NCI-H146 treated with DMSO at 0.1 percent for 48 hours (cell line): Measurements from ENCODE around the gene CSTF2T.
"Not testable (repeated sequence)": the region's sequence is repeated elsewhere in the genome, so short reads cannot be mapped to it uniquely, and the experiment has no call there.

Experiments used
- DNase-seq: peaks from one replicate; lab custom pipeline; 2025; ENCODE audit not compliant: unreplicated experiment; lab: John Stamatoyannopoulos, UW

Gene CSTF2T

DNA sequence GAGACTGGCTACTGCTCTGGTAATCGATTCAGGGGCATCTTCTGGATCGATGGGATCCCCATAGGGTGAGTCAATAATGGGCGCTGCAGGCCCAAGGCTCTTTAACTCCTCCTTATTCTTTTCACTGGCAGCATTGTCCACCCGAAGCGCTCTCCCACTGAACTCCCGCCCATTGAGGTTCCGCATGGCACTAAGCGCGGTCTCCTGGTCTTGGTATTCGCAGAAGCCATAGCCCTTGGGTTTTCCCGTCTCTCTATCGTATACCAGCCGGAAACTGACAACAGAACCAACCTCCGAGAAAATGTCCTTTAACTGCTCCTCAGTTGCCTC, 285 bp downstream of the CSTF2T start:
- DNase-seq, result peak; percentile 69

DNA sequence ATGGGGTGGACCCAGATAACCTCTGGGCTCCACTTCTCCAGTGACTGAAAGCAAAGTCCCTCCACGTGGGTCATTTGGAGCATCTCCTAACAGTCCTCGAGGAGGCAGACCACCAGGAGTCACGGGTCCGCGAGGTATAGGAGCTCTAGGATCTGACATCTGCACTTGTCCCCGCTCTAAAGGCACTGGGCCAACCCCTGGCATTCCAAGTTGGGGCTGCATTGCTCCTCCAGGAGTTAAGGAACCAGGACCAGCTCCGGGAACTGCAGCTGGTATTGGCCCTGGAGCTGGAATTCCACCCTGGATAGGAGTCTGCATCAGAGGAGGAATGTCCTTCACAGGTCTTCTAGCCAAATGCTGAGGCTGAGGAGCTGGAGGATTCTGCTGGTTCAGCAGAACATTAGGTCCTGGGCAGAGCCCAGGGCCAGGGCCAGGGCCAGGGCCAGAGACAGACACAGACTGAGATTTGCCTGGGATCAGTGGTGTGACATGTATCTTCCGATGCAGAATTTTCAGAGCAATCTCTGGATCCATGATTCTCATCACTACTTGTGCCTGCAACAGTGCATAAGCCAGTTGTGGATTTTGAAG, 827 bp downstream of the CSTF2T start:
- DNase-seq, result no peak

DNA sequence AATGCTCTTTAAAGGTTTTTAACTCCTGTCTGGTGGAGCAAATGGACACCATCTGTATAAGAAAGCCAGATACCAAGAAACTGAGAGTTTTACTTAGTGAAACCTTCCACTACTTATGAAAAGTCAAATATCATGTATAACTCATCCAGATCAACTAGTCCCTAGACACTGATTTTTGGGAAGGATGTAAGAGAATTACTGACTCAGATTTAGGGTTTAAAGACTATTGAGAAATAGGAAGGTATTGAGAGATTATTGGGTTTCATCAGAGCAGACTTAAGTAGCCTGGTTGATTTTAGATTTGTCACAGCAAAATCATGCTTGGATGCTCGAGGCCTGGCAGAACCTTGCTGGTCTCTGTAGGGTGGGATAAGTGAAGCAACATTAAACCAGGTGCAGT, 3.1 kb downstream of the CSTF2T start:
- DNase-seq, result no peak

DNA sequence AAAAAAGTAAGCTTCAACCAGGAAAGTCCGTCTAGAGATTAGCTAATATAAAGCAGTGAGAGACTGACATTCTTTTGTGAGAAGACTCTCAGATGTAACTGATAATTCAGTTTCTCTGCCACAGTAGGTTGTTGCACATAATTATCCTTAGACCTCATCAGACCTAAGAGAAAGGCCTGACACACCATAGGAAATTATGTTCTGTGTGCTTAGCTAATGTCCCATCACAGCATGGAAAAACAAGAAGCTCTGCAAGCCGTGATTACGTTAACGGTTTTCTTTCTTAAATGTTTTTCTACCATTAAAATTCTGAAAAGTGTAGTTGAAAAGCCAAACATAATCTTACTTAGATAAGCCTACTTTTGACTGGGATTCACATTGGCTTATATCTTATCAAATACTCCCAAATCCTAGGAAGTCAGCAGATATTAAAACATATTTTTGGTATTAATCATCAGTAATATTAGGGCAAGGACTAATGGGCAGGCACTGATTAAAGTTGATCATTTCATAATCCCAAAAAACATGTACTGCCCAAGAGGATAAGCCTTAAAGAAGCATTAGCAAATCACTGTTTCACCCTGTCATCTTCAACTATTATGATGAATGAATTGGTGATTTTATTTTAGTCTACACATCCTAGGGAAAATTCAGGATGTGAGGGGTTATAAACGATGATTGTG, 5.2 kb downstream of the CSTF2T start:
- DNase-seq, result no peak

DNA sequence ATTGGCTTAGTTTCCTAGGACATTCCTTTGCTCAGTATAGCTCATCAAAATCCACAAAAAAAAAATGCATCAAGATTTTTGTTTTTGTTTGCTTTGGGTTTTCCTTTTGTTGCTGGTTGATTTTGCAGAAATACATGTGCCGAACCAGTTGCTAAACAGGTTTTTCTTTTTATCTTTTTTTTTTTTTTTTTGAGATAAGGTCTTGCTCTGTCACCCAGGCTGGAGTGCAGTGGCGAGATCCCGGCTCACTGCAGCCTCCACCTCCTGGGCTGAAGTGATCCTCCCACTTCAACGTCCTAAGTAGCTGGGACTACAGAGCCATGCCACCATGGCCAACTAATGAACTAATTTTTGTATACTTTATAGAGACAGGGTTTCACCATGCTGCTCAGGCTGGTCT, 8.3 kb downstream of the CSTF2T start:
- DNase-seq, result no peak

DNA sequence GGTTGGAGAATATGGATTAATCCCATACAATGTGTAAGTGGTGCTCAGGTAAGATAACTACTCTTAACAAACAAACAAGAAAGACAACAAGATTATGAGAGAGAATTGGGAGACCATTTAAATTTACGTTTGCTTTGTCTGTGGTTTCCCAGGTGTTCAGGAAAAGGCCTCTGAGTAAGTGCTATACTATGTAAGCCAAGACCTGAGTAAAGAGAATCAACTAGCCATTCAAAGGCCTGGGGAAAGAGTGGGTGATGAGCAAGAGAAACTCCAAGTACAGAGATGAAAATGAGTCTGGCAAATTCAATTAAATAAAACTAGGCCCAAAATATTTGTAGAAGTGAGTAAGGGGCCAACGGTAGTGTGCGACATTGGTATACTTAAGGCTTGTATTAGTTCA, 9.9 kb downstream of the CSTF2T start:
- DNase-seq, result no peak

DNA sequence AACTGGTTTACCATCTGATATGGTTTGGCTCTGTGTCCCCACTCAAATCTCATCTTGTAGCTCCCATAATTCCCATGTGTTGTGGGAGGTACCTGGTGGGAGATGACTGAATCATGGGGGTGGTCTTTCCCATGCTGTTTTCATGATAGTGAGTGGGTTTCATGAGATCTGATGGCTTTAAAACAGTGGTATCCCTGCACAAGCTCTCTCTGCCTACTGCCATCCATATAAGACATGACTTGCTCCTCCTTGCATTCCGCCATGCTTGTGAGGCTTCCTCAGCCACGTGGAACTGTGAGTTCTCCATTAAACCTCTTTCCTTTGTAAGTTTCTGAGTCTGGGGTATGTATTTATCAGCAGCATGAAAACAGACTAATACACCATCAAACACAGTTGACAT, 10.6 kb downstream of the CSTF2T start:
- not testable (repeated sequence) for DNase-seq

DNA sequence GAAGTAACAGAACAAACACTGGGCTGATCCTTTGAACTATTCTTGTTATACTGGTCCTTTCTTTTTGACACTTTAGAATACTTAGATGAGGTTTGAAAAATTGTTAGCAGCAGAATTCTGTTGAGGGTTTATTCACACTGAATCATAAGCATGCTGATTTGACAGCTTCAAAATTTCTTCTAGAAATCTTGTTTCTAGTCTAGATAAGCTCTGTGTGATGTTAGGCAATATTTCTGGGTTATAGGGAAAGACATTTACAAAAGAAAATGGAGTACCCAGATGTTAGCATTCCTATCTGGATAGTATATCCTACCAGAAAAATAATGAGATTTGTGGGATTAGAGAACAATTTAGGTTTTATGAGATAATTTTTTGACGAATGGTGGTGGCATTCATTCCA, 12.1 kb downstream of the CSTF2T start:
- DNase-seq, result no peak

DNA sequence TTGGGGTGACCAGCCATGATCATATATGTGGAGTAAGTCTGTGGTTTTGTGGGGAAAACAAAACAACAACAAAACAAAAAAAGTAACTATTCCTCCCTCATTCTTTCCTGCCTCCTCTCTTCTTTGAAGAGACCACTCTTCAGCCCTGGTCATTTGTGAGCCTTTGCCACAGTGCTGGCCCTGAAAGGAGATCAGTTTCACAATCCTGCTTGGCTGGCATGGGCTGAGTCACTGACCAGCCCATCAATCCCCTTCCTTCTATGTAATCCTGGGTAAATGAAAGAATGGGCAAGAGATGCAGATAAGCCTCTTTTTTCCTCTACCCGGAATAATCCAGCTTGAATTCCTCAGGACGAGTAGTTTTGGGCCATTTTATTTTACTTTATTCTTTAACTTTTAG, 13.6 kb downstream of the CSTF2T start:
- DNase-seq, result no peak

DNA sequence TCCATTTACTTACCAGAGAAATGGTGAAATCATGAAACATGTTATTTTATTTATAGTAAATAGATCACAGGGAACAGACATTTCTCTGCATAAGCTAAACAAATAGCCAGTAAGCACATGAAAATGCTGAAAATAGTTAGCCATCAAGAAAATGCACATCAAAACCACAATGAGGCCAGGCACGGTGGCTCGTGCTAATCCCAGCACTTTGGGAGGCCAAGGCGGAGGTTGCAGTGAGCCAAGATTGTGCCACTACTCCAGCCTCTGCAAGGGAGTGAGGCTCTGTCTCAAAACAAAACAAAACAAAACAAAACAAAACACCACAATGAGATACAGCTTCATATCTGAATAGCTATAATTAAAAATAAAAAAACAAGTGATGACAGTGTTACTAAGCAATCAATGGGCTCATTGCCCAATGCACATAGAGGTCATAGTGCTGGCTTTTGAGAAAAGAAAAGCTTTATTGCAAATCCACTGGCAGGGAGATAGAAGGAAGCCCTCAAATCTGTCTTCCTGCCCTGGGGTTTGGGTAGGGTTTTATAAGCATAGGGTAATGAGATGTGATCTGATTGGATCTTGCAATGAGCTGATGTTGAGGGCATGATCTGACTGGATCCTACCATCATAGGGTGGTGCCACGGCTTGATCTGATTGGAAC, 16.2 kb downstream of the CSTF2T start:
- DNase-seq, result no peak

DNA sequence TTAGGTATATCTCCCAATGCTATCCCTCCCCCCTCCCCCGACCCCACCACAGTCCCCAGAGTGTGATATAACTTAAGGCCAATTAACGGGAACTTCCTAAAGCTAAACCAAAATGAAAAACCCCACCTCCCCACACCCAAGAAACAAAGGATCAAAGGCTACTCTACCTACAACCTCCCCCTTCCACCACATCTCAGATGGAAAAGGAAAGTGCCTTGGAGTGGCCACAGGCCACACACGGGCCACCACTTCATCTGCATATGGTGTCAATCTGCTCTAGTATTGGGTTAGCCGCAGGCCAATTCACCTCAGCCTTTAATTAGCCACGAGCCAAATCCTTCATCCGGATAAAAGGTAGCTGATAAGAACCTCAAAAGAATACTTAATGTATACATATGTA, 19.6 kb downstream of the CSTF2T start:
- no peak for DNase-seq

DNA sequence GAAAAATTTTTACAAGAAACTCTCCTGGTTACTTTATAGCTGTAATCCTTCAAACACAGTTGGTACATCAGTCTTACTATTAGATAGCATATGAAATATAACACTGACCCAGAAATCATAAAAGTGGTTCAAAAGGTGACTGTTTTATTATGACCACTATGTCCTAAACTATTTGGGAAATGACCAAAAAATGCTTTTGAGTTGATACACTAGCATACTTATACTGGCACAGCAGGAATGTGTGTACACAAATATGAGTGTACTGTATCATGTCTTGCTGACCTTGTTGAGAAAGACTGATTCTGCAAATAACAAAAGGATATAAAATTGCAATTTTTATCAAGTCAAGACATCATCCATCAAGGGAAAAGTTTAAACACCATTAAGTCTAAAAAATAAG, 24.3 kb downstream of the CSTF2T start:
- no peak for DNase-seq

DNA sequence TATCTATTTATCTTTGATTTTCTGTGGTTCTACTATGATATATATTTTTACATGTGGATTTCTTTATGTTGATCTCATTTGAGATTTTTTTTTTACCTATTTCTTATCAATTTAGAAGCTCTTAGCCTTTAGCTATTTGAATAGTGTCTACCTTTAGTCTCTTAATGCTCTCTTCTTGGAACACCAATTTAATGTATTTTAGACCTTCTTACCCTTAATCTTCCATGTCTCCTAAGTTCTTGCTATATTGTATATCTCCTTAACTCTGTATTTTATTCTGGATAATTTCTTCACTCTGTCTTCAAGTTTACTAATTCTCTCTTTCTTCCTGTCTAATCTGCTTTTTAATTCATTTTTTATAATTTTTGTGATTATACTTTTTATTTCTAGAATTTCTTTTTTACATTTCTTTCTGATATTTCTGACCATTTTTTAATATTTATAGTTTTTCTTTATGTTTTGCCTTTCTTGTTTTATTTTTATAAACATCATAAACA, 27.3 kb downstream of the CSTF2T start:
- DNase-seq, result no peak

DNA sequence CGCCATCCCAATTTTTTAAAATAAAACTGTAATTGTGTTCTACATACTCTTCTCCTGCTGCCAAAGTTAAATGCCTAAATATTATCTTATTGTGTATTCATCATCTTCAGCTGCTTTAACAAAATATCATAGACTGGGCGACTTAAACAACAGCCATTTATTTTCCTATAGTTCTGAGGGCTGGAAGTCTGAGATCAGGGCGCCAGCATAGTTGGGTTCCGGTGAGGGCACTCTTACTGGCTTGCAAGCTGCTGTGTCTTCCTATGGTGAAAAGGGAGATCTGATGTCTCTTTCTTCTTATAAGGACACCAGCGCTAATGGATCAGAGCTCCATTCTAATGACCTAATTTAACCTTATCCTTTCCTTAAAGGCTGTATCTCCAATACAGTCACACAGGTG, 30.4 kb downstream of the CSTF2T start:
- no peak for DNase-seq

DNA sequence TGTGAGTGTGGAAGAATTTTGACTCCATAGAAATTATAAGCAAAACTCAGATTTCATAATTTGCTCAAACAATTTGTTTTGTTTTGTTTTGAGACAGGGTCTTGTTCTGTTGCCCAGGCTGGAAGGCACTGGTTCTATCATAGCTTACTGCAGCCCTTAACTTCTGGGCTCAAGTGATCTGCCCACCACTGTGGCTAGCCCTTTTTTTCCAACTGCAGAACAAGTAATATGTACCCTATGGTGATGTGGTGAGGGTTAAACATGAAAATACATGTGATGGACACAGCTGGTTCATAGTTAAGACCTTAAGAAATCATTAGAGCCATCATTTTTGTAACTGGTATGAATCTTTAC, 31.1 kb downstream of the CSTF2T start:
- DNase-seq, result no peak

DNA sequence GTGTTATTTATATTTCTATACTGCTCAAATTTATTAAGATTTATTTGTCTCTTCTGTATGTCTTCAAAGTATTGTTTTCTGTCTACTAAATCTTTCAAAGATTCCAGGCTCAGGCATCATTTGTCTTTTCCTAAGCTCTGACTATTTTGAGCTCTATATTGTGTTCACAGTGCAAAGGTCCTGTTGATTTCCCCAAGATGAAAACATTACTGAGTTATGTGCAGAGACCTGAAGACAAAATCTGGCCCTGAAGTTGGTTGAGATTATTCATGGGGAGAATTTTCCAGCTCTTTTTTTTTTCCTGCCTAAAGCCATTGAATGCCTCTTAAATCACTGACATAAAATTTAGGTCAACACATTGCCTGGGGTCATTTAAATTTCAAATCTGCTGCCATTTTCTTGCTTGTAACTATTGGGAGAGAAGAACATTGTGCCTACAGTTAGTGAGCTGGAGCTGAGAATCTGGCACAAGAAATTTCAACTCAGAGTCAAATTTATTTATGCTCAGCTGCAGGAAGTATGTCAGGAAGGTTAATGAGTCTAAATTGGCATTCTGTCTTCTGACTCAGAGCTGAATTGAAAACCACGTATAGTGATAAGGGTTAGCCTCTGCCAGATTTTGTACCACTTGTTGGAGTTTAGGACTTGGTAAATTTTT, 31.6 kb downstream of the CSTF2T start:
- no peak for DNase-seq

DNA sequence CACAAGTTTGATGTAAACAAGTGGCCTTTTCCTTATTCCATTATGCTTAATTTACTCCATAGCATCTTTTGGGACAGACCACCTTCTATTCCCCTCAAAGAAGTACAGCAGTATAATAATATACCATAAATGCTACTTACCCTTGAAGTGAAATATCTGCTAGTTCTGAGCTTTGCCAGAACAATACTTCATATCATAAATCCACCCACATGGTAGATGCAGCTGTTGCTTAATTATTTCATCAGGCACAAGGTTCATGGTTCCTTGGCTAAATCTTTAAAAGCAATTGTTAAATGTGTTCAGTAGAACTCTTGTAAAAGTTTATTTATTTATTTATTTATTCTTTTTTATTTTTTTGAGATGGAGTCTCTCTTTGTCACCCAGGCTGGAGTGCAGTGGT, 32.9 kb downstream of the CSTF2T start:
- no peak for DNase-seq

DNA sequence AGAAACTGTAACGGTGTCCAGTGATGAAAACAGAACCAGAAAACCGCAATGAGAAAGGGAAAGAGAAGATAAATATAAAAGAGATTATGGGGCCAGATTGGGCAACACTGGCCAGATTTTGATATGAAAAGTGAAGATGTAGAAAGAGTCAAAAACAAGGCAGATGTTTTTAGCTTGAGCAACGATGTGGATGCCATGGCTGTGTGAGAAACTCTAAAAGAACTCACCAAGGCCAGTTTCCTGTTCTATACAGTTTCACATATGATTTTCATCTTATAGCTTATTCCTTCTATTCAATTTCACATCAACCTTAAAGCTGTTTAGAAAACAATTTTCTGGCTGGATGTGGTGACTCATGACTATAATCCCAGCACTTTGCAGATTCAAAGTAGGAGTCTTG, 36.3 kb downstream of the CSTF2T start:
- no peak for DNase-seq

DNA sequence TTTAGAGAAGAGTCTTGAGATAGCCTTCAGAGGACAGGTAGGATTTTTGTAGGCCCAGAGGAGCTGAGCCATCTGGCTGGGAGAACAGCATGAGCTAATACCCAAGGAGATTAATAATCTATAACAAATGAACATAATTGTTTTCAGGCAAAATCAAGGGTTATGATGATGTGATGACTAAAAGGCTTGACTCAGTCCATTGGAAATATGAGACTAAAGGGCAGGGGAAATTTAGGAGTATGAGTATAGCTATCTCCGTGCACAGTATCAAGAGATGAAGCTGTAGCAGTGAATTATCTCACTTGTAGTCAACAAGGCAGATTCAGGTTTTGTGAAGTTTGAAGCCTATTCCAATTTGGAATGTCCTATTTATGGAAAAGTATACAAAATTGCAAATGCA, 40.1 kb downstream of the CSTF2T start:
- no peak for DNase-seq

DNA sequence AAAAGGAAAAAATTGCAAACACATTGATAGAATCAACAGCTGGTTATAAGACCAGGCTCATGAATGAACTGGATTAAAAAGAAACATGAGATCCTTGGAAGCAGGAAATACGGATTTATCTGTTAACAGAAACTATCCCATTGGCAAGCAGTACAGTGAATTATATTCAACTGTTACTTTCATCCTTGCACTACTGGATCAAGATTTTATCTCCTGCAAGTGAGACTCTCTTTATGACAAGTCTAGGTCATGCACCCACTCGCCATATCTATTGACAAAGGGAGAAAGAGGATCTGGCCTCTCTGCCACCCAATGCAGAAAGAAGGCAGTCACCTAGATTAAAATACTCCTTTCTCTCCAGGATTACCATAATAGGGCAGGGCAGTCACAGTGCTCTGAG, 41.4 kb downstream of the CSTF2T start:
- no peak for DNase-seq

DNA sequence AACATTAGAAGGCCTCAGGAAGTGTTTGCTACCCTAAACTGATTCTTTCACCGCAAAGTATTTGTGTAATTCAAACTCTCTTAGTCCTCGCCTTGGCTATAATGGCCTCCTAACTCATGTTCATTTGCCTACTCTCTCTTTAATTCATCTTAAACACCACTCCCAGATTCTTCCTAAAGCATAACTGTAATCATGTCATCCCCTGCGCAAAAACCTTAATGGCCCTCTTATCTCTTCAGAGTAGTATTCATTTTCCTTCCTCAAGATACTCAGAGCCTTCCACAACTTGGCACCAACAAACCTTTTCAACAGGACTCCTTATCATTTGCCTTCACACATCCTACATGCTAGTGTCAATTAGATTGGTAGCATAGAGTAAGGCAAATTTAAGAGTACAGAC, 42.9 kb downstream of the CSTF2T start:
- DNase-seq, result no peak

DNA sequence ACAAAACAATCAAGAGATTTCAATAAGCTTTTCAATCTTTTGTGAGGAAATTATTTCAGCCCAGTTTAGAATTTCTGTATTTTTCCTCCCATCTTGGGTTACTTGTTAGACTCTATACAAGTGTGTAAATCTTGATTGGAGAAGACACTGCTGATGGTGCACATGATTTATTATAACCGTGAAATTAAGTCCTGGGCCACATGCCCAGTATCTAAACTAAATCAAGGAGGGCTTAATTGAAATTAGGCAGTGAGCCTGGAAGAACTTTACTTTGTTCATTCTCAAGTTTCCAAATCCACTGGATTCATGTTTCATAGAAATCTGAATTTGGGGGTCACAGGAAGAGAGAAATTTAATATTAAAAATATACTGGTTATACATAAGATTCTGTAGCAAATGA, 44.5 kb downstream of the CSTF2T start:
- no peak for DNase-seq
